ENCODE measurements around the gene ORAI1.
A peak's percentile ranks its signal among the peaks of the same experiment; 100 is the strongest.
"Not testable (repeated sequence)": the region's sequence is repeated elsewhere in the genome, so short reads cannot be mapped to it uniquely, and the experiment has no call there.

Gene ORAI1

GRCh38 chr12:121626087-121626852, at the start of gene ORAI1:
TSS of gene ORAI1 (plus strand) at chr12:121626530.
- peak; percentile 99 for DNase-seq

GRCh38 chr12:121576851-121577391, 49.4 kb upstream of the ORAI1 start:
- DNase-seq = no peak

GRCh38 chr12:121577443-121578180, 48.7 kb upstream of the ORAI1 start:
- DNase-seq = no peak

GRCh38 chr12:121578230-121579189, 47.8 kb upstream of the ORAI1 start:
- no peak for DNase-seq

GRCh38 chr12:121579190-121579791, 47.0 kb upstream of the ORAI1 start:
- DNase-seq = peak; percentile 56

GRCh38 chr12:121579981-121580868, 46.1 kb upstream of the ORAI1 start:
- peak; percentile 80 for DNase-seq

GRCh38 chr12:121580959-121581685, 45.2 kb upstream of the ORAI1 start, which contains the start of gene KDM2B:
TSS of gene KDM2B (minus strand) at chr12:121581023. CDS start at chr12:121580911, 112 bp downstream.
- peak; percentile 50 for DNase-seq

GRCh38 chr12:121581686-121582429, 44.5 kb upstream of the ORAI1 start:
- DNase-seq = no peak

GRCh38 chr12:121582583-121583333, 43.6 kb upstream of the ORAI1 start:
- DNase-seq = no peak

- not testable (repeated sequence) for DNase-seq
Observed at GRCh38 chr12:121583334-121583661, 43.0 kb upstream of the ORAI1 start.

GRCh38 chr12:121584885-121585284, 41.4 kb upstream of the ORAI1 start:
- DNase-seq = not testable (repeated sequence)

GRCh38 chr12:121590476-121591143, 35.7 kb upstream of the ORAI1 start:
- peak; percentile 66 for DNase-seq

GRCh38 chr12:121592320-121592719, 34.0 kb upstream of the ORAI1 start:
- no peak for DNase-seq

- no peak for DNase-seq
Observed at GRCh38 chr12:121595520-121595919, 30.8 kb upstream of the ORAI1 start.

GRCh38 chr12:121596526-121596925, 29.8 kb upstream of the ORAI1 start:
- DNase-seq = no peak

- no peak for DNase-seq
Observed at GRCh38 chr12:121600702-121601336, 25.5 kb upstream of the ORAI1 start.

- DNase-seq = no peak
Observed at GRCh38 chr12:121602766-121603165, 23.6 kb upstream of the ORAI1 start.

GRCh38 chr12:121603581-121603980, 22.7 kb upstream of the ORAI1 start:
- DNase-seq = no peak
